GM12878 (cell line): ENCODE data around the gene PPM1J. TPM values are rescaled to one million over a fixed set of nuclear protein-coding genes. Genes with fewer than 3 reads are reported as not detected.

ENCODE experiments used
- ATAC-seq: fragments of 200-7000 bp; cut with Tn5 transposase; 3 replicates; pipeline ENCODE4 v1.9.1; 2020; ENCODE audit warnings: mild to moderate bottlenecking, moderate library complexity
- BruUV-seq: library from RNA; stranded (reverse); fragments of 400-500 nt; replicated peaks from 2 replicates; lab custom pipeline; 2021; lab: Mats Ljungman, UMichigan
- CTCF ChIA-PET: fragments of 300-600 bp; sonication (Branson Sonifier 250); formaldehyde crosslinking; extraction: SDS; loops from one replicate; lab custom pipeline; 2021; ENCODE audit warnings: inconsistent platforms; lab: Yijun Ruan, JAX
- POLR2A ChIA-PET: fragments of 350-600 bp; formaldehyde crosslinking; extraction: SDS; loops from one replicate; lab custom pipeline; 2021; ENCODE audit warnings: inconsistent platforms; lab: Charles Lee
- RAD21 ChIA-PET: fragments of 300-600 bp; sonication (Branson Sonifier 250); formaldehyde crosslinking; loops from one replicate; lab custom pipeline; 2023; ENCODE audit warnings: antibody characterized with exemption; ENCODE audit not compliant: unreplicated experiment; lab: Charles Lee
- SMC1A ChIA-PET: fragments of 300-600 bp; sonication (Branson Sonifier 250); formaldehyde crosslinking; loops from one replicate; lab custom pipeline; 2023; ENCODE audit not compliant: unreplicated experiment, uncharacterized antibody; lab: Charles Lee
- DNase-seq: peaks from one replicate; pipeline ENCODE4 v3.0.0-alpha.2; 2011; ENCODE audit warnings: low read depth, low spot score
- FAIRE-seq: peaks from 3 replicates; lab custom pipeline; 2011; peaks lifted over from hg19 to GRCh38; lab: Jason Lieb, UNC
- H2AFZ ChIP-seq: 2 replicates; pipeline ENCODE4 v1.6.0; 2011; ENCODE audit warnings: low read depth, low read length, control low read depth; ENCODE audit not compliant: control insufficient read depth
- H3K27ac ChIP-seq: 2 replicates; pipeline ENCODE4 v1.5.1; 2011; ENCODE audit warnings: control low read depth; ENCODE audit not compliant: control insufficient read depth, insufficient read depth
- H3K27me3 ChIP-seq, 2 experiments: replicated peaks in 1 of 2; 2 replicates each; pipeline versions ENCODE4 v1.6.0 to v1.6.1; 2011; ENCODE audit warnings: low read length in 1 of 2; ENCODE audit not compliant: control insufficient read depth in 2 of 2, insufficient read depth in 2 of 2
- H3K36me3 ChIP-seq, 2 experiments: 2 replicates each; pipeline ENCODE4 v1.5.1; 2011; ENCODE audit warnings: low read length in 1 of 2; ENCODE audit not compliant: control insufficient read depth in 2 of 2, insufficient read depth in 2 of 2
- H3K4me1 ChIP-seq: 2 replicates; pipeline ENCODE4 v1.6.1; 2011; ENCODE audit warnings: mild to moderate bottlenecking, low read length, moderate library complexity, mixed read lengths; ENCODE audit not compliant: control insufficient read depth, insufficient read depth
- H3K4me2 ChIP-seq: 2 replicates; pipeline ENCODE4 v1.6.0; 2011; ENCODE audit warnings: control low read depth; ENCODE audit not compliant: control insufficient read depth, insufficient read depth
- H3K4me3 ChIP-seq: fragments of 200-600 bp; sonication (generic); 2 replicates; pipeline ENCODE4 v1.5.1; 2016
- H3K79me2 ChIP-seq: 2 replicates; pipeline ENCODE4 v1.6.0; 2011; ENCODE audit warnings: low read length; ENCODE audit not compliant: control insufficient read depth, insufficient read depth
- H3K9ac ChIP-seq: 2 replicates; pipeline ENCODE4 v1.8.0; 2011; ENCODE audit warnings: low read length, control low read depth, mixed read lengths; ENCODE audit not compliant: control insufficient read depth, insufficient read depth
- H3K9me3 ChIP-seq: replicated peaks from 3 replicates; pipeline ENCODE4 v1.5.1; 2011; ENCODE audit warnings: mild to moderate bottlenecking, low read length; ENCODE audit not compliant: control insufficient read depth, insufficient read depth
- H4K20me1 ChIP-seq: 2 replicates; pipeline ENCODE4 v1.6.0; 2011; ENCODE audit not compliant: control insufficient read depth, insufficient read depth
- MTA3 ChIP-seq: IDR thresholded peaks from 2 replicates; pipeline ENCODE4 v1.6.1; 2012; ENCODE audit warnings: low read length, inconsistent platforms, borderline replicate concordance
- NFYB ChIP-seq: IDR thresholded peaks from 2 replicates; pipeline ENCODE4 v1.6.1; 2011; ENCODE audit warnings: low read depth, mild to moderate bottlenecking, low read length, improper control_type of control experiment, moderate library complexity; ENCODE audit not compliant: insufficient read depth
- SMC3 ChIP-seq: IDR thresholded peaks from 2 replicates; pipeline ENCODE4 v1.6.1; 2011; ENCODE audit warnings: low read length, improper control_type of control experiment, borderline replicate concordance
- ZNF217 ChIP-seq: fragments of 450-650 bp; IDR thresholded peaks from 2 replicates; pipeline ENCODE4 v1.6.1; 2017; ENCODE audit warnings: antibody characterized with exemption, mild to moderate bottlenecking
- WGBS: methylation state at CpG from one replicate; pipeline ENCODE4 v1.1.6; 2016; ENCODE audit warnings: low lambda C conversion rate; ENCODE audit not compliant: insufficient replicate concordance, insufficient coverage; ENCODE audit errors: missing lambda C conversion rate; 5-methylcytosine and 5-hydroxymethylcytosine counted together
- in situ Hi-C: fragments of 300-500 bp; cut with MboI; formaldehyde crosslinking; loops from 9 replicates; pipeline ENCODE4 v1.14.3; 2018; ENCODE audit warnings: mixed read lengths
- intact Hi-C: fragments of 100-400 bp; cut with micrococcal nuclease; formaldehyde crosslinking; loops from one replicate; pipeline ENCODE4 v1.14.2; 2022; ENCODE audit not compliant: unreplicated experiment
- polyA plus RNA-seq, 11 experiments: library from polyadenylated mRNA; depleted of rRNA in 4 of 11; unstranded in 6 of 11; stranded (reverse) in 5 of 11; fragments of >200 nt; fragmentation: Nextera tagmentation in 4 of 11; fragmentation: Illumina TruSeq in 1 of 11; extraction: Ambion mirVana in 4 of 11; extraction: Trizol in 1 of 11; gene quantifications; 1 replicate in 1 of 11; 2 replicates in 10 of 11; pipeline versions ENCODE4 v1.2.1 to v1.2.3, GENCODE V29; 2011 to 2016; ENCODE audit warnings: inconsistent platforms in 2 of 11, missing spikeins in 2 of 11, low read depth in 1 of 11
- total RNA-seq, 4 experiments: library from RNA; depleted of rRNA in 3 of 4; stranded (reverse); fragments of >200 nt in 3 of 4; fragmentation: Illumina TruSeq in 1 of 4; extraction: Trizol in 1 of 4; gene quantifications; 2 replicates each; pipeline versions ENCODE4 v1.2.1 to v1.2.3, GENCODE V29; 2013 to 2021
- TF ChIP-seq, protein P1 (sequence below): fragments of 450-650 bp; IDR thresholded peaks from 2 replicates; pipeline ENCODE4 v1.6.1; 2018; ENCODE audit warnings: mild to moderate bottlenecking, low read depth, moderate library complexity; ENCODE audit not compliant: partially characterized antibody
- TF ChIP-seq, protein P2 (sequence below): fragments of 450-650 bp; IDR thresholded peaks from 2 replicates; pipeline ENCODE4 v1.6.1; 2016; ENCODE audit warnings: mild to moderate bottlenecking
- TF ChIP-seq, protein P3 (sequence below): fragments of 450-650 bp; IDR thresholded peaks from 2 replicates; pipeline ENCODE4 v1.6.1; 2017; ENCODE audit warnings: borderline replicate concordance
- TF ChIP-seq, protein P4 (sequence below): fragments of 450-650 bp; conservative IDR thresholded peaks from 2 replicates; pipeline ENCODE4 v1.6.1; 2017; ENCODE audit warnings: mild to moderate bottlenecking, moderate library complexity
- TF ChIP-seq, protein P5 (sequence below): fragments of 450-650 bp; formaldehyde crosslinking; IDR thresholded peaks from 2 replicates; pipeline ENCODE4 v1.5.0; 2022; ENCODE audit warnings: mild to moderate bottlenecking, missing genetic modification characterization

PPM1J gene
- total and polyA plus RNA-seq, 10 of the 15 experiments (the other 5 are each of a cell fraction or from before 2014, with no cell fraction given), result 0.07 to 1.8 (median 0.59) TPM; not detected in 1

DNA sequence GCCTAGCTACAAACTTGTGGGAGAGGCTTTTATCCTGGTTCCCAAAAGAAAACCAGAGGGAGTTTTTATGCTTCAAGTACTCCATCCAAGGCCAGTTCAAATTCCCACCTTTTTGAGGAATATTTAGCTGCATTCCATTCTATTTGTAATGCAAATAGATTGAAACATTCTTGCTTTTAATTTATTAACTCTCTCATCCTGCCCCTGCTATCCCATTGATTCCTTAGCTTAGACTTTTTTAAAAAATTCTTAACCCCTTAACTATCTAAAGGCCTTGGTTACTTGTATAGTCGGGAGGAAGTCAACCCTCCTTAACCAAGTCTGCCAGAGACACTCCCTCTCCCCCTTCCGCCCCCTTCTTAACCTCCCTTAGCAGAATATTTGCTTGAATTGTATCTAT, 43.1 kb downstream of the PPM1J start:
- ChIA-PET CTCF (interaction anchor here (0.6 to 6.2 kb wide), 10 partner anchors 7 to 281 kb away, joined by 3 to 33 read pairs (median 5); partner anchors contain the start of gene RHOC), RAD21 (interaction anchor here (1.1 to 4.8 kb wide), 5 partner anchors 14 to 170 kb away, joined by 3 to 42 read pairs (median 7); no protein-coding TSS in a partner anchor), POLR2A (interaction anchor here (0.6 to 1.1 kb wide), 4 partner anchors 11 to 46 kb away, joined by 3 to 5 read pairs (median 4); no protein-coding TSS in a partner anchor), SMC1A (interaction anchor here (0.9 to 3.3 kb wide), 11 partner anchors 8 to 281 kb away, joined by 3 to 16 read pairs (median 5); no protein-coding TSS in a partner anchor)
- no peaks in the 10 kb centered on the region for H3K9me3 ChIP-seq
- intact Hi-C loops (no loop called here), in situ Hi-C loops (no loop called here)
- ATAC-seq (no peak), FAIRE-seq (no peak), DNase-seq (no peak)
- H3K4me2 ChIP-seq, result no peak overlapping the region
- H3K79me2 ChIP-seq, result peaks cover 16% of the 10 kb centered on the region
- 89% methylated on average over 2 of the region's 2 CpGs for WGBS
- H2AFZ ChIP-seq, result no peak overlapping the region
- BruUV-seq, result no TSS peak
- no peak overlapping the region for H3K4me3 ChIP-seq
- H3K36me3 ChIP-seq, result peaks cover 0 to 13% of the 10 kb centered on the region in 2 experiments; a peak in 1 of 4 replicates
- H3K27ac ChIP-seq, result no peak overlapping the region
- H4K20me1 ChIP-seq, result no peaks in the 10 kb centered on the region
- peaks cover 9% of the 10 kb centered on the region for H3K4me1 ChIP-seq
- H3K9ac ChIP-seq, result no peak overlapping the region
- H3K27me3 ChIP-seq, result no peaks in the 10 kb centered on the region
- TF ChIP-seq MTA3 (no peak), NFYB (no peak), SMC3 (no peak), ZNF217 (no peak)
- TF ChIP-seq, protein P1, sequence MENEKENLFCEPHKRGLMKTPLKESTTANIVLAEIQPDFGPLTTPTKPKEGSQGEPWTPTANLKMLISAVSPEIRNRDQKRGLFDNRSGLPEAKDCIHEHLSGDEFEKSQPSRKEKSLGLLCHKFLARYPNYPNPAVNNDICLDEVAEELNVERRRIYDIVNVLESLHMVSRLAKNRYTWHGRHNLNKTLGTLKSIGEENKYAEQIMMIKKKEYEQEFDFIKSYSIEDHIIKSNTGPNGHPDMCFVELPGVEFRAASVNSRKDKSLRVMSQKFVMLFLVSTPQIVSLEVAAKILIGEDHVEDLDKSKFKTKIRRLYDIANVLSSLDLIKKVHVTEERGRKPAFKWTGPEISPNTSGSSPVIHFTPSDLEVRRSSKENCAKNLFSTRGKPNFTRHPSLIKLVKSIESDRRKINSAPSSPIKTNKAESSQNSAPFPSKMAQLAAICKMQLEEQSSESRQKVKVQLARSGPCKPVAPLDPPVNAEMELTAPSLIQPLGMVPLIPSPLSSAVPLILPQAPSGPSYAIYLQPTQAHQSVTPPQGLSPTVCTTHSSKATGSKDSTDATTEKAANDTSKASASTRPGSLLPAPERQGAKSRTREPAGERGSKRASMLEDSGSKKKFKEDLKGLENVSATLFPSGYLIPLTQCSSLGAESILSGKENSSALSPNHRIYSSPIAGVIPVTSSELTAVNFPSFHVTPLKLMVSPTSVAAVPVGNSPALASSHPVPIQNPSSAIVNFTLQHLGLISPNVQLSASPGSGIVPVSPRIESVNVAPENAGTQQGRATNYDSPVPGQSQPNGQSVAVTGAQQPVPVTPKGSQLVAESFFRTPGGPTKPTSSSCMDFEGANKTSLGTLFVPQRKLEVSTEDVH, result no peak
- TF ChIP-seq, protein P2, sequence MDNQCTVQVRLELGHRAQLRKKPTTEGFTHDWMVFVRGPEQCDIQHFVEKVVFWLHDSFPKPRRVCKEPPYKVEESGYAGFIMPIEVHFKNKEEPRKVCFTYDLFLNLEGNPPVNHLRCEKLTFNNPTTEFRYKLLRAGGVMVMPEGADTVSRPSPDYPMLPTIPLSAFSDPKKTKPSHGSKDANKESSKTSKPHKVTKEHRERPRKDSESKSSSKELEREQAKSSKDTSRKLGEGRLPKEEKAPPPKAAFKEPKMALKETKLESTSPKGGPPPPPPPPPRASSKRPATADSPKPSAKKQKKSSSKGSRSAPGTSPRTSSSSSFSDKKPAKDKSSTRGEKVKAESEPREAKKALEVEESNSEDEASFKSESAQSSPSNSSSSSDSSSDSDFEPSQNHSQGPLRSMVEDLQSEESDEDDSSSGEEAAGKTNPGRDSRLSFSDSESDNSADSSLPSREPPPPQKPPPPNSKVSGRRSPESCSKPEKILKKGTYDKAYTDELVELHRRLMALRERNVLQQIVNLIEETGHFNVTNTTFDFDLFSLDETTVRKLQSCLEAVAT, result no peak
- TF ChIP-seq, protein P3, sequence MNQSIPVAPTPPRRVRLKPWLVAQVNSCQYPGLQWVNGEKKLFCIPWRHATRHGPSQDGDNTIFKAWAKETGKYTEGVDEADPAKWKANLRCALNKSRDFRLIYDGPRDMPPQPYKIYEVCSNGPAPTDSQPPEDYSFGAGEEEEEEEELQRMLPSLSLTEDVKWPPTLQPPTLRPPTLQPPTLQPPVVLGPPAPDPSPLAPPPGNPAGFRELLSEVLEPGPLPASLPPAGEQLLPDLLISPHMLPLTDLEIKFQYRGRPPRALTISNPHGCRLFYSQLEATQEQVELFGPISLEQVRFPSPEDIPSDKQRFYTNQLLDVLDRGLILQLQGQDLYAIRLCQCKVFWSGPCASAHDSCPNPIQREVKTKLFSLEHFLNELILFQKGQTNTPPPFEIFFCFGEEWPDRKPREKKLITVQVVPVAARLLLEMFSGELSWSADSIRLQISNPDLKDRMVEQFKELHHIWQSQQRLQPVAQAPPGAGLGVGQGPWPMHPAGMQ, result no peak
- TF ChIP-seq, protein P4, sequence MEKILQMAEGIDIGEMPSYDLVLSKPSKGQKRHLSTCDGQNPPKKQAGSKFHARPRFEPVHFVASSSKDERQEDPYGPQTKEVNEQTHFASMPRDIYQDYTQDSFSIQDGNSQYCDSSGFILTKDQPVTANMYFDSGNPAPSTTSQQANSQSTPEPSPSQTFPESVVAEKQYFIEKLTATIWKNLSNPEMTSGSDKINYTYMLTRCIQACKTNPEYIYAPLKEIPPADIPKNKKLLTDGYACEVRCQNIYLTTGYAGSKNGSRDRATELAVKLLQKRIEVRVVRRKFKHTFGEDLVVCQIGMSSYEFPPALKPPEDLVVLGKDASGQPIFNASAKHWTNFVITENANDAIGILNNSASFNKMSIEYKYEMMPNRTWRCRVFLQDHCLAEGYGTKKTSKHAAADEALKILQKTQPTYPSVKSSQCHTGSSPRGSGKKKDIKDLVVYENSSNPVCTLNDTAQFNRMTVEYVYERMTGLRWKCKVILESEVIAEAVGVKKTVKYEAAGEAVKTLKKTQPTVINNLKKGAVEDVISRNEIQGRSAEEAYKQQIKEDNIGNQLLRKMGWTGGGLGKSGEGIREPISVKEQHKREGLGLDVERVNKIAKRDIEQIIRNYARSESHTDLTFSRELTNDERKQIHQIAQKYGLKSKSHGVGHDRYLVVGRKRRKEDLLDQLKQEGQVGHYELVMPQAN, result no peak
- TF ChIP-seq, protein P5, sequence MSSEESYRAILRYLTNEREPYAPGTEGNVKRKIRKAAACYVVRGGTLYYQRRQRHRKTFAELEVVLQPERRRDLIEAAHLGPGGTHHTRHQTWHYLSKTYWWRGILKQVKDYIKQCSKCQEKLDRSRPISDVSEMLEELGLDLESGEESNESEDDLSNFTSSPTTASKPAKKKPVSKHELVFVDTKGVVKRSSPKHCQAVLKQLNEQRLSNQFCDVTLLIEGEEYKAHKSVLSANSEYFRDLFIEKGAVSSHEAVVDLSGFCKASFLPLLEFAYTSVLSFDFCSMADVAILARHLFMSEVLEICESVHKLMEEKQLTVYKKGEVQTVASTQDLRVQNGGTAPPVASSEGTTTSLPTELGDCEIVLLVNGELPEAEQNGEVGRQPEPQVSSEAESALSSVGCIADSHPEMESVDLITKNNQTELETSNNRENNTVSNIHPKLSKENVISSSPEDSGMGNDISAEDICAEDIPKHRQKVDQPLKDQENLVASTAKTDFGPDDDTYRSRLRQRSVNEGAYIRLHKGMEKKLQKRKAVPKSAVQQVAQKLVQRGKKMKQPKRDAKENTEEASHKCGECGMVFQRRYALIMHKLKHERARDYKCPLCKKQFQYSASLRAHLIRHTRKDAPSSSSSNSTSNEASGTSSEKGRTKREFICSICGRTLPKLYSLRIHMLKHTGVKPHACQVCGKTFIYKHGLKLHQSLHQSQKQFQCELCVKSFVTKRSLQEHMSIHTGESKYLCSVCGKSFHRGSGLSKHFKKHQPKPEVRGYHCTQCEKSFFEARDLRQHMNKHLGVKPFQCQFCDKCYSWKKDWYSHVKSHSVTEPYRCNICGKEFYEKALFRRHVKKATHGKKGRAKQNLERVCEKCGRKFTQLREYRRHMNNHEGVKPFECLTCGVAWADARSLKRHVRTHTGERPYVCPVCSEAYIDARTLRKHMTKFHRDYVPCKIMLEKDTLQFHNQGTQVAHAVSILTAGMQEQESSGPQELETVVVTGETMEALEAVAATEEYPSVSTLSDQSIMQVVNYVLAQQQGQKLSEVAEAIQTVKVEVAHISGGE, result no peak
